GM10248 (cell line): ENCODE data around the gene SMU1.

Source experiments
- CTCF ChIA-PET: fragments of 300-600 bp; sonication (Branson Sonifier 250); formaldehyde crosslinking; extraction: SDS; loops from one replicate; lab custom pipeline; 2021; ENCODE audit warnings: antibody characterized with exemption; lab: Yijun Ruan, JAX
- POLR2A ChIA-PET: fragments of 350-650 bp; sonication (Branson Sonifier 250); formaldehyde crosslinking; extraction: SDS; loops from one replicate; lab custom pipeline; 2020; ENCODE audit warnings: antibody characterized with exemption; lab: Yijun Ruan, JAX
- DNase-seq: peaks from one replicate; pipeline ENCODE4 v3.0.0; 2012; ENCODE audit errors: extremely low spot score
- CTCF ChIP-seq: IDR thresholded peaks from 2 replicates; pipeline ENCODE4 v1.5.1; 2012; ENCODE audit warnings: mild to moderate bottlenecking, low read depth; ENCODE audit errors: extremely low read depth, missing control alignments, control extremely low read depth

The SMU1 gene

DNA sequence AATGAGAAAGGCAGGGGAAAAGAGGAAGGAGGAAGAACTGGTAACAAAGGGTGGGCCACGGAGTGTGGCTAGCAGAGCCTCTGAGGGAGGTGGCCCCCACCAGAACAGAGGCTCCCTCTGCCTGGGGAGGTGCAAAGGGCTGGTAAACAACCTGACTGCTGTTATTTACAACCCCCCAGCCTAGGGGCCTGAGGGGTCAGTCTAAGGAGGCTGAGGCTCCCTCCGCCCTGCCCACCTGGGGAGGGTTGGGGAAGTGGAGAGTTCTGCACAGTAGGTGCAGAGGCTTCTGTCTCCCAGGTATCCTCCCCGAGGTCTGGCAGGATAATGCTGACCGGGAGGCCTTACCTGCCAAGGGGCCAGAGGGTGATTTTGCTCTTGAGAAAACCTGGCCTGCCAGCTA is 35.6 kb upstream of the SMU1 start:
- CTCF ChIA-PET, result no interaction called here
- no peak for DNase-seq
- POLR2A ChIA-PET, result no interaction called here
- TF ChIP-seq CTCF, result no peak

DNA sequence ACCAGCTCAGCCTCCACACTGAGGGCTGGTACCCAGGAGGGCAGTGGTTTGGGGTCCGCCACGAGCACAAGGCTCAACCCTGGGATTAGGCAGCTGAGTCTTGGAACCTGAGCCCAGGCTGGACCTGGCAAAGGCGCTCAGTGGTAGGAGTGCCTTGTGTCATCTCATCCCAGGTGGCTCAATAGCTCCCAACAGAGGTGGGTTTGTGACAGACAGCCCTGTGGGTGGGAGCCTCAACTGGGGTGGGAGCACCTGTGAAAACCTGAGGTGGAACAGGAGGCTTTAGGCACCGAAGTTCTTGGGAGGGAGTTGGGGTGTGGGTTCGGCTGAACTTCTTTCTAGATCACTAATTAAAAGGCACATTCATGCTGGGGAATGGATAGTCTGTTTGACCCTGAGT is 35.2 kb upstream of the SMU1 start:
- ChIA-PET POLR2A (no interaction called here), CTCF (no interaction called here)
- no peak for TF ChIP-seq CTCF
- DNase-seq, result no peak

GRCh38 chr9:33110686-33111085 is 34.2 kb upstream of the SMU1 start:
- CTCF ChIA-PET, result interaction anchor here (1.4 to 2.8 kb wide), 2 partner anchors 41 to 115 kb away, joined by 3 to 12 read pairs; no protein-coding TSS in a partner anchor
- no peak for DNase-seq
- no peak for TF ChIP-seq CTCF
- POLR2A ChIA-PET, result no interaction called here

GRCh38 chr9:33109850-33110595 is 33.5 kb upstream of the SMU1 start:
- no peak for DNase-seq
- CTCF ChIA-PET, result interaction anchor here (1.1 to 2.8 kb wide), 4 partner anchors 10 to 116 kb away, joined by 3 to 12 read pairs (median 4); no protein-coding TSS in a partner anchor
- POLR2A ChIA-PET, result interaction anchor here (0.6 kb wide), 1 partner anchor 32 kb away, joined by 3 read pairs; no protein-coding TSS in a partner anchor
- no peak for TF ChIP-seq CTCF

DNA sequence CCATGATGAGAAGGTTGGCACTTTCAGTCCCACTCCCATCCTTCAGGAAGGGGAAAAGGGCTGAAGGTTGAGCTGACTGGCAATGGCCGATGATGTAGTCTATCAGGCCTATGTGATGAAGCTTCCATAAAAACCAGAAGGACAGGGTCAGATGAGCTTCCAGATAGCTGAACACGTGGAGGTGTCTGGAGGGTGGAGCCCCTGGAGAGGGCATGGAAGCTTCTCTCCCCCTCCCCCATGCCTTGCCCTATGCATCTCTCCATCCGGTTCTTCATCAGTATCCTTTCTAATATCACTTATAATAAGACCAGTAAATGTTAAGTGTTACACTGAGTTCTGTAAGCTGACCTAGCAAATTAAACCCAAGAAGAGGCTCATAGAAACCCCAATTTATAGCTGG is 32.6 kb upstream of the SMU1 start:
- no peak for DNase-seq
- ChIA-PET POLR2A (no interaction called here), CTCF (interaction anchor here (1.0 to 2.8 kb wide), 6 partner anchors 9 to 117 kb away, joined by 3 to 12 read pairs (median 4); no protein-coding TSS in a partner anchor)
- no peak for TF ChIP-seq CTCF

- TF ChIP-seq CTCF, result no peak
- ChIA-PET POLR2A (no interaction called here), CTCF (interaction anchor here (1.0 to 2.8 kb wide), 4 partner anchors 28 to 118 kb away, joined by 3 to 12 read pairs (median 4); no protein-coding TSS in a partner anchor)
- DNase-seq, result no peak
These were observed 32.0 kb upstream of the SMU1 start for GRCh38 chr9:33108472-33108871.
